NCI-H774 (cell line): ENCODE results near the gene MGAT5.

Experiments used
- DNase-seq: peaks from one replicate; lab custom pipeline; 2025; lab: John Stamatoyannopoulos, UW

The MGAT5 gene

DNA sequence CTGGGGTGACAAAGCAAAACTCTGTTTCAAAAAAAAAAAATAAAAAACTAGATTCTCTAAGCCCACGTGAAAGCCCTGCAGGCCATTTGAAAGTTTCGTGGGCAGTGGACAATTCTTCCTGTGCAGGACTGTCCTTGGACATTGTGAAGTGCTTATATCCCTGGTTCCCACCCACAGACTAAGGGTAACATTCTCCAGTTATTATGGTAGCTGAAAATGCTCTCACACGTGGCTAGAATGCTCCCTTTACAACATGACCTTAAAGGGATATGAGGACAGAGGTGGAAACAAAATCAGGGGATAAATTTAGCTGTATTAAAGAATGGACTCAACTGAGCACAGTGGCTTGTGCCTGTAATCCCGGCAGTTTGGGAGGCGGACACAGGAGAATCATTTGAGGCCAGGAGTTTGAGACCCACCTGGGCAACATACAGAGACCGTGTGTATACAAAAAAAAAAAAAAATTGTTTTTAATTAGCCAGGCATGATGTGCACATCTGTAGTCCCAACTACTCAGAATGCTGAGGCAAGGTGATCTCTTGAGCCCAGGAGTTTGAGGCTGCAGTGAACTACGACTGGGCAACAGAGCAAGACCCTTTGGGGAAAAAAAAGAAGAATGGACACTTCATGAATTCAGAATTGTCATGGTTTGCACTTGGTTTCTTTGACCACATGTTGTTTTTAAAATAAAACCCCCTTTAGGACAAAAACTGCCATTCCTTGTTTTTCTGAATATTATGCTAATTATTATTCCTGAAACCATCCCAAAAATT is 167.9 kb downstream of the MGAT5 start:
- no peak for DNase-seq

DNA sequence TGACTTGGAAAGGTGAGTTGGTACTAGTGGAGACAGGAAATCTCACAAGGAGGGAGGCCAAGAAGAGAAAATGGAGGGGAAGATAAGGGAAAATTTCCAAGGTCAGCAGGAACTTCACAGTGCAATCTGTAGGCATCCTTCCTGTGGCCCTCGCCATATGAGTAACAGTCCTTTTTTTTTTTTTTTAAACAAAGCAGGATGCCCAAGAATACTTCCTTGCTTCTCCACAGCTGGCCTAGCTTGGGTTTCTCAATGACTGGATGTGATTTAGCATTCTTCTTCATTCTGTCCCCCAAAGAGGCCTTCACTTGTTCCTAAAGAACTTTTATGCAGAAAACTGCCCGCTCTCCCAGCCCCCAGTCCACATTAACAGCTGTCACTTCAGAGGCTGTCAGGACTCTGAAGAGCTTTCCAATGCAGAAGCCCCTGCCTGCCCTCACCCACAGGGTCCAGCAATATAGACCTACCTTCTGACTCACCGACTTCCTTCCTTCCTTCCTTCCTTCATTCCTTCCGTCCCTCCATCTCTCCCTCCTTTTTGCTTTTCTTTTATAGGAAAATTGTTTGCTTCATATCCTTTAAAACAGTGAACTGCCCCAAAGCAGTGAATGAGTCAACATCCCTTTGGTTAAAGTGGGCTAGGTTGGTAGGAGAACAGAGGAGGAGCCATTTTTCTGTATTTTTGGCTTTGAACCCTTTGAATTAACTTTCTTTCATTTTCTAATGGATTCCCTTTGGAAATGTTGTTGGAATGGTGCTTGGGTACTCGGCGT is 172.0 kb downstream of the MGAT5 start:
- DNase-seq: no peak

DNA sequence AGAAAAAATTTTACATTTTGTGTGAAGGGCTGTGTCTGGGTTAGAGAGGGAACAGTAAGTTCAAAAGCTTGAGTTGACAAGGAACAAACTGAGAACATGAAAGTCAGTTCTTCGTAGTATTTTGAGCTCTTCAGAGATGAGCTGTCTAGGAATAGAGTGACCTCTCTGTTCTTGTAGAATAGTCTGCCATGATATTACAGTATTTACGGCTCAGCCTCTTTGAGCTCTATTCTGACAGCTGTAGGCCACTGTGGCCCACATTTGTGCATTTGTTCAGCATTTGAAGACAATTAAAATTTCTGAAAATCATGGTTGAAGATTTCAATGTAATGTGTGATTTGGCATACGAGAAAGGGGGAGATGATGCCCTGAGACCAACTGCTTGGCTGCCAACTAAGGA is 172.8 kb downstream of the MGAT5 start:
- DNase-seq: no peak

DNA sequence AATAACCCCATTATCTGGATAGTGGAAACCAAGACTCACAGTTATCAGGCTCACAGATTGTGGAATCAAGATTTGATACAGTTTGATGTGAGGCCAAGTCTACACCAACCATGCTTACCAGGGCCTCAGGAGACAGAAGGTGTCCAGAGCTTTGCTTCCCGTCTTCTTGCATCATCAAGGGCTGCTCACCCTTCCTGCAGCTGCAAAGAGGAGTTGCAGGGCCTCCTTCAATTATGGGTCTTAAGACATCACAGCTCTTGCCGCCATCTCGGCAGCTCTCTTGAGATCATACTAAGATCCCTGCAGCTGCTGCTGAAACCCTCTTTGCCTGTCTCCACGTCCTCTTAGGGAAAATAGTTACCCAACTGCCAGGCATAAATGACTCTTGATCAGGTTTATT is 176.0 kb downstream of the MGAT5 start:
- DNase-seq: no peak

DNA sequence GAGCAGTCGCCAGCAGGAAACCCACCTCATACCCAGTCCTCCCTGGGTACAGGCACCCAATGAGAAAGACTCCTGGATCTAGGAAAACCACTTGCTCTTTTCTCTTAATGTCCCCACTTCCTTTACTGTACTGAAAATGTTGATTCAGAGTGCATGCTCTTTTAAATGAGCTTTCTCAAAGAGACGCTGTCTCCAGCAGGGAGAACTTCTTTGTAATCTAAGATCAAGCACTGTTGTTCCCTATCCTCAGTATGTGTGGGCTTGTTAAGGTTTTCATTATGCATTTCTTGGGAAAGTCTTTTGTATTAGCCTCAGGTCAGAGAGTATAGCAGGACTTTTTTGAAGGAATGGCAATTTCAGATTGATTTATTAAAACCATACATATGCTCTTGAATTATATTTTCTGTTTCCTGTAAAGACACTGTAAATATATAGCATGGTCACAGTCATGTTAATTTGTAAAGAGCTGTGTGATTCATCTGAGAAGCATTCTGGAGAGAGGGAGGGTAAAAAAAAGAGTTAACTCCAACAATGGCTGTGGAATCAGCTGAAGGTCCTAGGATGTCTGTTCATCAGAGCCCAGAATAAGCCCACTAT is 178.1 kb downstream of the MGAT5 start:
- DNase-seq: no peak

DNA sequence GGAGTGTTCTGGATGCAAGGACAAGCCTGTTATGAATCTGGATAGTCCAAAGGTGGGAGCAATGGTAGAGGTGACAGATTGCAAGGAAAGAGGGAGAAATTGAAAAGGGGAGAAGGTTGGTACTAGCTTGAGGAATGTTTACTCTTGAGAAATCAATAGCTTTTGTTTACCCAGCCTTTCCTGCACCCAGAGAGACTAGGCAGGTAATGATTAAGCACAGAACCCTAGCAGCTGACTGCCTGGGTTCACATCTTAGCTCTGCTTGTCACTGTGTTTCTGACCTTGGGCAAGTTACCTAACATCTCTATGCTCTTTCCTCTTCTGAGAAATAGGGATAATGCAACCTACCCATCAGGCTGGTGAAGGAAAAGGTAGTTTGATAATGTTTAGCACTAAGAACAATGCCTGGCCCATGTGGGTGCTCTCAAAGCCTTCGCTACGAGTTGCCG is 178.6 kb downstream of the MGAT5 start:
- no peak for DNase-seq

DNA sequence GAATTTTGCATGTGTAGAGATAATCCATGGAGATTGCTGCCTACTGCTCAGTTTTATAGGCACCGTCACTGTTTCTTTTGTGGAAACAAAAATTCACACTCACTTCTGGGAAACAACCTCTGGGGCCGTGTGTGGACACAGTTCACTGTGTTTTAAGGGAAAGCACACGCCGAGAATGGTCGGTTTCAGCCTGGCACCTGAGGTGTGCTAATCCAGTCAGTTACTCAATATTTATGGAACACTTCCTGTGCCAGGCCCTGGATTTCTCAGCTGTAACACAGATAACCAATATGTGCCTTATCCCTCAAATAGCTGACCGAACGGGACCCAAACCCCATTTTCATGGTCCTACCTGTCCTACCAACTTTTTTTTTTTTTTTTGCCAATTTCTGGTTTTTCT is 179.6 kb downstream of the MGAT5 start:
- no peak for DNase-seq

DNA sequence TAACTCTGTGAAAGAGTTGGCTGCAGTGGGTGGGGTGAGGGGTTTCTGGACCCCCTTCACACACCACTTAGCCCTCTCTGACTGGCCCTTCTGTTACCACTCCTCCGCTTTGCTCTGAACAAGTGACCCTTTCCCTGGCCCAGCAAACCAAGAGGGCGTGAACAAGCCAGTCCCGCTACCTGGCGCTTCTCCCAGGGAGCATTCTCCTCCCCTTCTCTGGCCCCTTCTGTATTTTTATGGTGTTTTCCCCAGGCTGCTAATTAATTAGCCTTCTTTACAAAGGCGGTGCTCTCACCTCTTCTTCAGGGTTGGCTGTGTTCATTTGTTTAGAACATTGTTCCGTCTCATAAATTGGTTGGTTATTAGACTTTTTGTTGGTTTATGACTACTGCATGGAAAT is 180.1 kb downstream of the MGAT5 start:
- DNase-seq: no peak

DNA sequence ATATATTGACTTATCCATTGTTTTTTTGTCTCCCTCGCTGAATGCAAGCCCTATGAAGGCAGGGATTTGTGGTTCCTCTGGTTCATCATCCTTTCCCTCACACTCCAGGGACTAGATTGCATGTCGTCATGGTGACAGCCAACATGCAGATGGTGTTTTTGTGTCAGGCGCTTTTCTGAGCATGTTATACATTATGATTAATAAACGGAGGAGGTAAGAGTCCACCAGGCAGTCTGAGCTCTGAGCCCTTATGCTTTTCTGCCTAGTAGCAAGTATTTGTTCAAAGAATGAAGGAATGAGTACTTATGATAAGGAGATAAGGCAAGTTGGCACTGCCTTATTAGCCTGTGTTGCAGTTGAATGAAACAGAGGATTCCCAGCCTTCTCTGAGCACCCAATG is 181.6 kb downstream of the MGAT5 start:
- no peak for DNase-seq

DNA sequence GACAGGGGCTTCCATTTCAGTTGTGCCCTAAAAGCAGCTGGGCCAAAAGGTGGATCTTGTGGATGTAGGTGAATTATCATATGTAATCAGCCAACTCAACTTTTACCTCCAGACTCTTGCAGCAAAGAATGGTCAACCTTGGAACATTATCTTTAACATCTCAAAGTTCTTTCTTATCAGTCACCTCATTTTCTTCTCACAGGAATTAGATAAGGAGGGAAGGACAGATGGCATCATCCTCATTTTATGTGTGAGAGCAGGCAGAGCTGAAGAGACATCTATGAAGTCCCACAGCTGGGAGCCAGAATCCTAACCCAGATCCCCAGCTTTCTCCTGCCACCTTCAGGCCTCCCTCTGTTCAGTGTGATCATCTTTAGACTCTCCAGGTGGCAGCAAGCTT is 182.1 kb downstream of the MGAT5 start:
- DNase-seq: no peak

DNA sequence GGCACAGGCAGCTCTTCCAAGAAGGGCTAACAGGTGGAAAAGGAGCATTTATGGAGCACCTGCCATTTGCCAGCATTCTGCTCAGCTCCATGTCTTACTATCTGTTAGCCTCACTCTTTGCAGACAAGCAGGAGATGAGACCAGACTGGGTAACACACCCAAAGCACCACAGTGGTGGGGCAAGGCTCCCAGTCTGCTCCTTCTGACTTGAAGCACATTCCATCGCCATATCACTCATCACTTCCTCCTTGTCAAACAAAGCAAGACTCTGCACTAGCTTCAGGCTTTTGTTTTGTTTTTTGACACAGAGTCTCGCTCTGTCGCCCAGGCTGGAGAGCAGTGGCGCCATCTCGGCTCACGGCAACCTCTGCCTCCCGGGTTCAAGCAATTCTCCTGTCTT is 182.8 kb downstream of the MGAT5 start:
- no peak for DNase-seq

DNA sequence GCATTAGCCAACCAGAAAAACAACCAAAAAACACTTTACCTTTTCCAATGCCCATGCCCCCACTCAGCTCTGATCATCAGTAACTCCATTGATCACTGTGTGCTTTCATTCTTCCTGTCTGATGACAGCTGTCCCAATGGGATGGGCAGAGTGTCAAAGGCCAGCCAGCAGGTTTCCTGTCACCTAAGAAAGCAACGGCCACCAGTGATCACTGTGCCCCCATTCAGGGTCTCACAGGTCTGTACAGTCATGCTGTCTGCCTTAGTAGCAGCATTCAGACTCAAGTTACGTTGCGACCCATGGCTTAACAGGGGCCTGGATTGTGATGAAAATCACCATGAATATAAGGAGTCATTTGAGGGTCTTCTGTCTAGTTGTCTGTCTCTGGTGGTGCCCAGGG is 184.5 kb downstream of the MGAT5 start:
- no peak for DNase-seq

DNA sequence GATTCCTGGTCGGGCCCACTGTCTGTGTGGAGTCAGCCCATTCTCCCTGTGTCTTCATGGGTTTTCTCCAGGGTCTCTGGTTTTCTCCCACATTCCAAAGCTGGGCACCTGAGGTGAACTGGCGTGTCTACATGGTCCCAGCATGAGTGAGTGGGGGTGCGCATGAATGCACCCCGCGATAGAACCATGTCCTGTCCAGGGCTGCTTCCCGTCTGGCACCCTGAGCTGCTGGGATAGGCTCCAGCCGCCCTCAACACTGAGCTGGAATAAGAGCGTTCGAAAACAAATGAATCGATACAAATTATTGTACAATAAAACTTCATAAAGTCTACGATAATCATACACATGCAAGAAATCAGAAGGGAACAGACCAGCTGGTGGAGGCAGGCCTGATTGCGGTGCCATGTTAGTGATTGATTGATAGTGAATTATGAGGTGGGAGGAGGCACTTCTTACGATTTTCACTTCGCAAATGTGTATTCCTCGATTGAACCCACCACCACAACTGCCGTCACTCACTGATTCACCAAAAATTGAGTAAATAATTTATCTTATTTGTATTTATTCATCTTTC is 186.6 kb downstream of the MGAT5 start:
- DNase-seq: no peak

DNA sequence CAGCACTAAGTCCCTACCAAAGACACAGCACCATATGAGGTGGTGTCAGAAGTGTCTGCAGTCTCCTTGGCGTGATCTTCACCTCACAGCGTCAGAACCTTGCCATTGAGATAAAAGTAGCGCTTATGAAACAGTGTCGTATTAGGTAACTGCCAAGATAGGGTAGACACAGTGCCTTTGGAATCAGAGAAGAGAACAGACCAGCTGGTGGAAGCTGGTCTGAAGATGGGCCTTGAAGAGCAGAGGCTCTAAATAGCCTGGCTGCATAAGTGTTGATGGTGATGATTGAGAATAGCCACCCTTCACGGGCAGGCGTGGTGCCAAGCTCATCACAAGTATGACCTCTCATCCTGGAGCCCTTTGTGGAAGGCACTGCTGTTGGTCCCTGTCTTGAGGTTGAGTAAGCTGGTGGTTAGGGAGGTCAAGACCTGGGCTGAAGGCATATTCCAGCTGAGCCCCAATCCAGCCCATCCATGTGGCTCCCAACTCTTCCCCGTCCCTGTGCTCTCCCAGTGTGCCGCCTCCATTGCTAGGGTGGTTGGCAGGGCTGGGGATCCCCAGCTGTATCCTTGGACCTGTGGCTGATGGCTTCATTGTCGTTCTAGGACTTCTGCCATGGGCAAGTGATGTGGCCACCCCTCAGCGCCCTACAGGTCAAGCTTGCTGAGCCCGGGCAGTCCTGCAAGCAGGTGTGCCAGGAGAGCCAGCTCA is 187.4 kb downstream of the MGAT5 start:
- no peak for DNase-seq

DNA sequence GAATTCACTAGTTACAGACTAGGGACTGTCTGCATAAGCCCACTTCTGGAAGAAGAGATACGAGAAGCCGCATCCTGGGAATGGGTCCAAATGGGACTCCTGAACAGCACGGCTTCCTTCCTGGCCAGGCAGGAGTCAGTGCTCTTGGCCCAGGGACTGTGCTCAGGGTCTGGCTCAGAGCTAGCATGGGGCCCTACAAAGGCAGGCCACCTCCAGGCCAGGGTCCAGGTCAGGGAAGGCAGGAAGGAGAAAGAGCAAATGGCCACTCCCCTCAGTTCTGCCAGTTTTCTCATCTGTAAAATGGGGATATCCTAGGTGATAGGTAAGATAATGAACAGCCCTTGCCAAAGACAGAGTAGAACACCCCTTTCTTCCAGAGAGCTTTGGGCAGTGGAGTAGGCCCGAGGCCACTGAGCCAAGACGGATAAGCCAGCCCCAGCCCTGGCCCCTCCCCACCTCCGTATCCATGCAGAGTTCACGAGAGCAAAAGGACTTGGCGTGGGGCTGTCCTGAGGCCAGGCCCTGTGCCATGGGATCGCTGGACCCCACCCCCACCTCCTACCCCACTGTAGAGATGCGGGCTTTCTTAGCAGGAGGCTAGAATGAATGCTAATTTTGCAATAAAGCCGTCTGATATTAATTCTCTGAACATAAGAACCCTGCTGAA is 190.1 kb downstream of the MGAT5 start:
- DNase-seq: no peak

DNA sequence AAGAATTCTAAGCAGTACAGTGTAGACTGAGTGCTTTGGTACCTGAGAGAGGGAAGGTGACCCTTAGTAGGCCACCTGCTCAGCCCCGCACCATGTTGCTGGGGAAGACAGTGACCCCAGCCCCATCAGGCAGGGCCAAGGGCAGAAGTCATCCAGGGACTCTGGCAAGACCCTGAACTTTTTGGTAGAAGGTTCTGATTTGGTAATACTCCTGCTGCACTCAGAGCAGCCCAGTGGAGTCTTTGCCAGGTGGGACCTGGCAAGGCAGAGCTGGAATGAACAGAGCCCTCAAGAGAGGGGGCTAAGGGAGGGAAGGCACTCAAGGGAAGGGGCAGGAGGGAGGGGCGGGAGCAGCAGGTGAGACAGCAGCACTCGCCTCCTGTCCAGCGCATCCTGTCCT is 191.2 kb downstream of the MGAT5 start:
- no peak for DNase-seq

DNA sequence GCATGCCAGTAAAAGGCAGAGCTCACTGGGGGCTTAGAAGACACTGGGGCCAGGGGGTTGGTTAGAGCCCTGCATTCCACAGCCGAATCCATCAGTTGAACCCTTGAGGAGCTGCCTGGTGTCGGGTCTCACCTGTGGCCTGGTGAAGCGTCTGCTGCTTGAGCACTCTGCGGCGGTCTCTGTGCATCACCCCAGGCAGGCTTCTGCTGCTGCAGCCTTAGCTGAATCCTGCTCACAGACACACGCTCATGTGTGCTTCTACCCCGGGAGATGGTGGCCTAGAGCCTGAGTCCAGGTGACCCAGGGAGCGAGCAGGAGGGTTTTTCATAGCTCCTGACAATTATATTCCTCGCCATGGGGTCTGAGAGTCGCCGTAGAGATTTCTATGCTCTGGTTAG is 192.1 kb downstream of the MGAT5 start:
- DNase-seq: no peak

DNA sequence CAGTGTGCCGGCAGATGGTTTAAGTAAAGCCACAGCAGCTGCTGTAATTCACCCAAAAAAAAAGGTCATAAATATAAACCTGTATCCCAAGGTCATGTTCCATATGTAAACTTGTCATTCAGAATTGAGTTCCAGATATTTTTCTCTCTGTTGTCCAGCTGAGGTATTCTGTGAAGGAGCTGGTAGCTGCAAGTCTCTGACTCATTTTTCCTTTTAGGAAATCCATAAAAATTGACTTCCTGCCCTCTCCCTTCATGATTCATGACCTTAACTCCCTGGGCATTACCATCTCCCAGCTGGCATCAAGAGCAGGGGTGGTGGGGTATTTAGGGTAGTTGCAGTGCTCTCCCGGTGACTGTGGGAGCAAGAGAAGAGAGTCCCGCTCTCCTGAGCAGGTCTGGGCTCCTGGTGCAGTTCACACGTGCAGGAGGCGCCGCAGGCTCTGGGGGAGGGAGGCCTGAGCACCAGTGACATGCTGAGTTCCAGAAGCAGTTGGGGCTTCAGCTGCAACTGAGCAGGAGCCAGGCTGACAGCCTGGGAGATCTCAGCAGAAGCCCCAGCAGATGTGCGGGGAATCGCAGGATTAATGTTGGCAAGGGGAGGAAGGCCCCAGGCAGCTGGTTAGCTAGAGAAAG is 192.6 kb downstream of the MGAT5 start:
- no peak for DNase-seq

DNA sequence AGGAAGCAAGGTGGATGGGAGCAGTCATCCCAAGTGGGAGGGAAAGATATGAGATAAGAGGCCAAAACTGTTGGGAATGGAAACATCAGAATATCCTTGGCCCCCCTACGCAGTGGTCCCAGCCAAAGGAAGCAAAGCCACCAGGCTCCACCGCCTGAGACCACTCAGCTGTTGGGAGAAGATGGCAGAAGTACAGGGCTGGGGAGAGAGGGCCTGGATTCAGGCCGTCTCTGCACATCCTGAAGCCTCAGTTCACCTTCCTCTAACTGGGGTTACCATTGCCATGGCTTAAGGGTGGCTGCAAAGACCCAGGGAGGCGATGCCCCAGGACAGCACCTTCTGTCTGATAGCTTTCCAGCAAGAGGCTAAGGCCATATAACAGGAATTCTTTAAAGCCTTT is 193.8 kb downstream of the MGAT5 start:
- DNase-seq: no peak

DNA sequence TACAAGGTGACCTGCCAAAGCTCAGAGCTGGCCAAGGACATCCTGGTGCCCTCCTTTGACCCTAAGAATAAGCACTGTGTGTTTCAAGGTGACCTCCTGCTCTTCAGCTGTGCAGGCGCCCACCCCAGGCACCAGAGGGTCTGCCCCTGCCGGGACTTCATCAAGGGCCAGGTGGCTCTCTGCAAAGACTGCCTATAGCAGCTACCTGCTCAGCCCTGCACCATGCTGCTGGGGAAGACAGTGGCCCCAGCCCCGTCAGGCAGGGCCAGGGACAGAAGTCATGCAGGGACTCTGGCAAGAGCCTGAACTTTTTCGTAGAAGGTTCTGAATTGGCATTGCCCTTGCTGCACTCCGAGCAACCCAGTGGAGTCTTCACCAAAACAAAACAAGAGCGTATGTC is 194.8 kb downstream of the MGAT5 start:
- DNase-seq: no peak

DNA sequence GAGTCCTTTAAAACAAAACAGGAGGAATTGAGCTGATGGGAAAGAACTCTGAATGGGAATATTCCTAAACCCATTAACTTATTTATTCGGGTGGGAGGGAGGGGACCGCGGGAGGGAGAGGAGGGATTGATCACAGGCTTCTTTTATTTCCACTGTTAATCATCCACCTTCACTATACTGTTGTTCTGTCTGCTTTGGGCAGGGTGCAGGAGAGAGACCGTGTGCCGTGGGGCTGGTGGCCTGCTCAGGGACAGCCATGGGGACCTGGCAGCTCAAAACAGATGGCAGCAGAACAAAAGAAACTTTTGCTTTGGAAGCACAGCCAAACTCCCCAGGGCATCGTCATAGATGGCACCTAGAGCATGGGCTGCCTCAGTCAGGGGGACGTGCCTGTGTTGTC is 195.3 kb downstream of the MGAT5 start:
- DNase-seq: no peak
